HG03521 (cell line): ENCODE data around the gene DTNBP1.

Source experiments
- ATAC-seq: cut with Tn5 transposase; IDR thresholded peaks from one replicate; pipeline ENCODE4 v1.9.1; 2021; ENCODE audit warnings: mild to moderate bottlenecking, moderate library complexity; ENCODE audit not compliant: unreplicated experiment

Gene DTNBP1

GRCh38 chr6:15626878-15627674, 35.8 kb downstream of the DTNBP1 start:
- no peak for ATAC-seq

- no peak for ATAC-seq
Measured at GRCh38 chr6:15626160-15626559, 36.7 kb downstream of the DTNBP1 start.

- no peak for ATAC-seq
Measured at GRCh38 chr6:15623276-15624116, 39.3 kb downstream of the DTNBP1 start.

GRCh38 chr6:15622045-15622740, 40.6 kb downstream of the DTNBP1 start:
- ATAC-seq, result no peak

- ATAC-seq, result peak; percentile 80
Measured at GRCh38 chr6:15621203-15622044, 41.4 kb downstream of the DTNBP1 start.

GRCh38 chr6:15620611-15621010, 42.2 kb downstream of the DTNBP1 start:
- ATAC-seq, result no peak

GRCh38 chr6:15619330-15619729, 43.5 kb downstream of the DTNBP1 start:
- no peak for ATAC-seq

- no peak for ATAC-seq
Measured at GRCh38 chr6:15618685-15619084, 44.1 kb downstream of the DTNBP1 start.

GRCh38 chr6:15616261-15616660, 46.6 kb downstream of the DTNBP1 start:
- no peak for ATAC-seq

GRCh38 chr6:15615802-15616201, 47.0 kb downstream of the DTNBP1 start:
- no peak for ATAC-seq

- ATAC-seq, result no peak
Measured at GRCh38 chr6:15614277-15614676, 48.6 kb downstream of the DTNBP1 start.

GRCh38 chr6:15608396-15608795, 54.4 kb downstream of the DTNBP1 start:
- no peak for ATAC-seq

- ATAC-seq, result no peak
Measured at GRCh38 chr6:15607603-15608002, 55.2 kb downstream of the DTNBP1 start.

- ATAC-seq, result no peak
Measured at GRCh38 chr6:15606347-15606746, 56.5 kb downstream of the DTNBP1 start.

GRCh38 chr6:15604843-15605242, 58.0 kb downstream of the DTNBP1 start:
- no peak for ATAC-seq

GRCh38 chr6:15602154-15602553, 60.7 kb downstream of the DTNBP1 start:
- ATAC-seq, result no peak

GRCh38 chr6:15598273-15598798, 64.5 kb downstream of the DTNBP1 start:
- ATAC-seq, result no peak

- ATAC-seq, result no peak
Measured at GRCh38 chr6:15596186-15596896, 66.5 kb downstream of the DTNBP1 start.

GRCh38 chr6:15595461-15596173, 67.2 kb downstream of the DTNBP1 start:
- no peak for ATAC-seq
